HG03095 (cell line): ENCODE data around the gene ARL4C.
A peak's percentile ranks its signal among the peaks of the same experiment; 100 is the strongest.

Experiments
- ATAC-seq: cut with Tn5 transposase; IDR thresholded peaks from one replicate; pipeline ENCODE4 v1.9.1; 2021; ENCODE audit warnings: moderate library complexity; ENCODE audit not compliant: unreplicated experiment

Gene ARL4C

GRCh38 chr2:234500394-234501006 is 3.6 kb upstream of the ARL4C start:
- ATAC-seq = no peak

DNA sequence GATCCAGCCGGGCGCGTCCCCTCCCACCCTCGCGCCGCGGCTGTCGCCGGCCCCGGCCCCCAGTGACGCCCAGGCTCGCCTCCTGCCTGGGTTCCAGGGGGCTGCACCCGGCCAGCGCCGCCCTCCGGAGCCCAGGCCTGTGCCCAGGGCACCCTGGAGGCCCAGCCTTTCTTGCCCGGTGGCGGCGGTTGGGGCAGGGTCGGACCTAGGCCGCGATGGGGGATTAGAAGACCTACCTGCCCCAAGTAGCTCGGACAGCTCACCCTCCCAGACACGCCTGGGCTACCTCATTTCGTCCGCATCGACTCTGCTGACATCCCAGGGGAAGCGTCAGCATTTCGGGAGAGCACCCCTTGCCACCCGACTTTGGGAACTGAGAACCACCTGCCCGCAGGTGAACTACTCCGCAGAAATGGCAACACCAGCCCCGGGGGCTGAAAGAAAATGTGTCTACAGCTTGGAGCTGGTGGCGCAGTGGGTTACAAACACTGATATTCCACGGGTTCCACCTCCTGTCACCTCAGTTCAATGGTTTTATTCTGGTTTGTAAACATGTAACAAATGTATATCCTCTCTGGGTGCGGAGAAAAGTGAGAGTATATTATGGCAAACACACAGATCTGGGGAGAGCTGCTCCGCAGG is 834 bp upstream of the ARL4C start:
- no peak for ATAC-seq

- ATAC-seq = peak; percentile 51
Observed at GRCh38 chr2:234496055-234496834, 636 bp downstream of the ARL4C start.

- ATAC-seq = no peak
Observed at GRCh38 chr2:234495251-234496054, 1.4 kb downstream of the ARL4C start.

- ATAC-seq = no peak
Observed at GRCh38 chr2:234494361-234495250, 2.3 kb downstream of the ARL4C start.

GRCh38 chr2:234493796-234494195 is 3.1 kb downstream of the ARL4C start:
- ATAC-seq = no peak

DNA sequence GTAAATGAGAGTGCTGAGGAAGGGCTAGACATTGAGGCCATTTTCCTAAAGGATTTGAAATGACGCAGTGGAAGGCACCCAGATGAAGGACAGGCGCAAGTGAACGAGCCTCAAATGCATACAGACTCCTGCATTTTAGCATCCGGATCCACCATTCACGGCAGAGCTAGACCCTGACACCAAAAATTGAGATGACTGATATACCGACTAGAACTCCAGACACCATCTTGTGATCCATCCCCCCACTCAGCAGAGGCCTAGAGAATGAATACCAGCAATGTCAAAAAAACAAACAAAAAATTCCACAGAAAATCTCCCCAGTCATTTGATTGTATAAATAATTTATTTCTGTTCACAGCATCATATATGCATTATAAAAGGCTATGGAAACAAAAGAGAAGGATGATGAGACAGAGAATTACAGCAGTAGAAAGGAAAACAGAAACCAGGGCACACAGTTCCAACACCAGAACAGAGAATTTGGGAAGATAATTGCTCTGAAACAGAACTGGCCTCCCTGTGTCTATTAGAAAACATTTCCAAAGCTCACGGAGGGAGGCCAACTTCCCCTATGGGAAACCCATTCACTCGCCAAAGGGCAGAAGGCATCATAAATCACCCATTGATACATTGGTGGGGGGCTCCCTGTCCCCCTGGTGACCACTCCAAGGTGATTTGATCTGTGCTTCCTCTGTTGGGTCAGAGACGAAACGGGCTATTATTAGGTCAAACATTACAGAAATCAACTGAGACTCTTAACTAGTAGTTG is 4.0 kb downstream of the ARL4C start:
- ATAC-seq = no peak

DNA sequence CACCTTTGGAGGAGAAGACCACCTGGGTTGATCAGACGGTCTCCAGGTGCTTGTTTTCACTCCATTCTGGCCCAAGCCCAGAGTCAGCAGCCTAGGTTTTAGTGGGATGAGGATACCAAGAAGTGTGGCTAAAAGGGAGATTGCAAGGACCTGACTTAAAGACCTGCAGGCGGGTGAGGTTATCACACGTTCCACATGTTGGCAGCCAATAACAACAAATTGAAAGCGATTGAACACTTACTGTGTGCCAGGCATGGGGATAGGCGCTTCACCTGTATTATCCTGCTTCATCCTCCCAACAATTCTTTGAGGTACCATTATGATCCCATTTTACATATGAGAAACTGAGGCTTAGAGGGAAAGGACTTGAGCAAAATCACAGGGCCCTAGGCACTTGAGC is 5.0 kb downstream of the ARL4C start:
- ATAC-seq = no peak

DNA sequence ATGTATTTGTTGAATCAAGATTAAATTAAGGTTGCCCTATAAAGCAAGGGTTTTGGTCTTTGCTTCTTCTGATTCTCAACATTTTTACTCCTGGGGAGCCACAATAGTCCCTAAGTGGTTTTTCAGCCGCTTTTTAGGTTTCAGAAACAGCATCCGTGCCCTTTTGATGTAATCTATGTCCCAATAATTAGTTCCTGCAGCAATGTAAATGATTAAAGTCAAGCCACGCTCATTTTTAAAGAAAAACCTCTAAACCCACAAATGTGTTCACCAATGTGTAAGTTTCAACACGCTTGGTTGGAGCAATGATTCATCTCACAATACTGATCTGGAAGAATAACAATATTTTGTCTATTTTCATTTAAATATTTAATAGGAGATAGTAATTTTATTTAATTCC is 5.6 kb downstream of the ARL4C start:
- ATAC-seq = no peak

- ATAC-seq = peak; percentile 34
Observed at GRCh38 chr2:234490271-234491091, 6.4 kb downstream of the ARL4C start.

- peak; percentile 77 for ATAC-seq
Observed at GRCh38 chr2:234488913-234489451, 7.9 kb downstream of the ARL4C start.

DNA sequence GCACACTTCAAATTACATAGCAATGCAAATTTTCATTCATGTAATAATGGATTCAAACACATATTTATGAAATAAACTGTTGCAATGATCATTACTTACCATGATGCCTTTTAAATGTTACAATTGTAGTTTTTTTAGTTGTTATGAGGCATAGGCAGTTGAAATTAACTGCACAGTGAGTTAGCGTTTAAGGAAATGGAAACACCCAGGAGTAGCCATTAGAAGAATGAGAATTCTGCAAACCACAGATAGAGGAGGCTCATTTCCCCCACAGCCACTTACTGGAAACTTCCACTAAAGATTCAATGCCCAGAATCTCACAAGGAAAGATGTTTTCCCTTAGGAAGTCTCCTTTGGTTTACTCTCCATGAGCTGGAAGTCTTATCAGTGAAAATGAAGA is 8.4 kb downstream of the ARL4C start:
- ATAC-seq = no peak

DNA sequence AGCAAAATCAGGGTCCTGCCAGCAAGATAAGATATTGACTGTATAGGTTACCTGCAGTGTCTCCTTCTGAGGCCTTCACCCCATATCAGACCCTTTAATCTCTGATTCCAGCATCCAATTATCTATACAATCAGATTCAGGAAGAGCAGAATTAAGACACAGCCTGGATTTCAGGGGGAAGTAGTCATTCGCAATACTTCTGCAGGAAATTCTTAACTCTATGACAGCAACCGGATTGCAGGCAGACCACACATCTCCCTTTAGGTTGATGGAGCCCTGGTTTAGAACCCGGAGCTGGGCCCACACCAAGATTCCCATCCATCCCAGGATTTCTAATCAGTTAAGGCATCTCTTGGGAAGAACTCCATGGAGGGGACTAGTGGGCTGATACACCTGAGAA is 9.5 kb downstream of the ARL4C start:
- no peak for ATAC-seq

GRCh38 chr2:234483568-234484251 is 13.2 kb downstream of the ARL4C start:
- no peak for ATAC-seq

DNA sequence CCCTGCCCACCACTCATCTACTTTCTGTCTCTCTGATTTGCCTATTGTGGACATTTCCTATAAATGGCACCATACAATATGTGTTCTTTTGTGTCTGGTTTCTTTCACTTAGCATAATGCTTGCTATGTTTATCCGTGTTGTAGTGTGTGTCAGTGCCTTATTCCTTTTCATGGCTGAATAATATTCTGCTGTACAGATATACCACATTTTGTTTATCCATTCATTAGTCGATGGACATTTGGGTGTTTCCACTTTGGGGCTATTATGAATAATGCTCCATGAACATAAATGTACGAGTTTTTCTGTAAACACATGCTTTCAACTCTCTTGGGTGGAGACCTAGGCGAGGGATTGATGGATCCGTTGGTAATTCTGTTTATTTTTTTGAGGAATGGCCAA is 15.6 kb downstream of the ARL4C start:
- ATAC-seq = no peak

DNA sequence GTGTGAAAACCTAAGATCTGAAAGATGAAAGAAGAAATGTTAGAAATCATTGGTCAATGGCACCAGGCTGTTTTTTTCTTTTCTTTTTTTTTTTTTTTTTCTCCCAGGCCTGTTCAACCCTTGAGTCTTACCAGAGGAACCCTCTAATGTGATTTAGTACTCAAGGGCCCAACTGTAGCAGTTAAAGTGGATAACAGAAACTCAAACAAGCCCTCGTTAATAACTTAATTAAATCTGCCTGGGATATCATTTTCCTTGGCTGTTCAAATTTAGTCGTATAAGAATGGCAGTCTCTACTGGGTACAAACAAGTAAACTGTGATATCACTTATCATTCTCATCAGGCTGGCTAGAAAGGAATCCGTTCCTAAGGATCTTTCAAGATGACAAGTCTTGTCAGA is 16.5 kb downstream of the ARL4C start:
- no peak for ATAC-seq

DNA sequence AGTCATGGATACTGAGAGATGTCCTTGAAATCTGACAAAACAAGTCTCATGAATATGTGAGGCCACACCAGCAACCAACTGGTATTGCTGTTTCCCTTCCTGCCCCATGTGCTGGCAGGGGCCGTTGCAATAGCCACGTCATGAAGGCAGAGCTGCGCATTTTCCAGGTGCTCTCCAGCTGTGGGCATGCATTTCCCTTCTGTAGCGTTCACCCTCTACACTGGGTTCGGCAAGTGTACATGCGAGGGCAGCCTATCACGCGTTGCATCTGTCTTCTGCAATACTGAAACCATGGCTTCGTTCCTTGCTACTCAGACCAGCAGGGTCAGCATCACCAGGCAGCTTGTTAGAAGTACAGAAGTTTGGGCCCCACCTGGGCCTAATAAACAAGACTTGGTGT is 17.4 kb downstream of the ARL4C start:
- no peak for ATAC-seq
